GM12878 (cell line): ENCODE data around the gene NDUFB7. TPM values are rescaled to one million over a fixed set of nuclear protein-coding genes. Genes with fewer than 3 reads are reported as not detected.

Experiments used
- ATAC-seq: fragments of 200-7000 bp; cut with Tn5 transposase; 3 replicates; pipeline ENCODE4 v1.9.1; 2020; ENCODE audit warnings: mild to moderate bottlenecking, moderate library complexity
- BruUV-seq: library from RNA; stranded (reverse); fragments of 400-500 nt; replicated peaks from 2 replicates; lab custom pipeline; 2021; lab: Mats Ljungman, UMichigan
- CTCF ChIA-PET: fragments of 300-600 bp; sonication (Branson Sonifier 250); formaldehyde crosslinking; extraction: SDS; loops from one replicate; lab custom pipeline; 2021; ENCODE audit warnings: inconsistent platforms; lab: Yijun Ruan, JAX
- POLR2A ChIA-PET: fragments of 350-600 bp; formaldehyde crosslinking; extraction: SDS; loops from one replicate; lab custom pipeline; 2021; ENCODE audit warnings: inconsistent platforms; lab: Charles Lee
- RAD21 ChIA-PET: fragments of 300-600 bp; sonication (Branson Sonifier 250); formaldehyde crosslinking; loops from one replicate; lab custom pipeline; 2023; ENCODE audit warnings: antibody characterized with exemption; ENCODE audit not compliant: unreplicated experiment; lab: Charles Lee
- SMC1A ChIA-PET: fragments of 300-600 bp; sonication (Branson Sonifier 250); formaldehyde crosslinking; loops from one replicate; lab custom pipeline; 2023; ENCODE audit not compliant: unreplicated experiment, uncharacterized antibody; lab: Charles Lee
- DNase-seq: peaks from one replicate; pipeline ENCODE4 v3.0.0-alpha.2; 2011; ENCODE audit warnings: low read depth, low spot score
- FAIRE-seq: peaks from 3 replicates; lab custom pipeline; 2011; peaks lifted over from hg19 to GRCh38; lab: Jason Lieb, UNC
- H2AFZ ChIP-seq: 2 replicates; pipeline ENCODE4 v1.6.0; 2011; ENCODE audit warnings: low read depth, low read length, control low read depth; ENCODE audit not compliant: control insufficient read depth
- H3K27ac ChIP-seq: 2 replicates; pipeline ENCODE4 v1.5.1; 2011; ENCODE audit warnings: control low read depth; ENCODE audit not compliant: control insufficient read depth, insufficient read depth
- H3K27me3 ChIP-seq, 2 experiments: replicated peaks in 1 of 2; 2 replicates each; pipeline versions ENCODE4 v1.6.0 to v1.6.1; 2011; ENCODE audit warnings: low read length in 1 of 2; ENCODE audit not compliant: control insufficient read depth in 2 of 2, insufficient read depth in 2 of 2
- H3K36me3 ChIP-seq, 2 experiments: 2 replicates each; pipeline ENCODE4 v1.5.1; 2011; ENCODE audit warnings: low read length in 1 of 2; ENCODE audit not compliant: control insufficient read depth in 2 of 2, insufficient read depth in 2 of 2
- H3K4me1 ChIP-seq: 2 replicates; pipeline ENCODE4 v1.6.1; 2011; ENCODE audit warnings: mild to moderate bottlenecking, low read length, moderate library complexity, mixed read lengths; ENCODE audit not compliant: control insufficient read depth, insufficient read depth
- H3K4me2 ChIP-seq: 2 replicates; pipeline ENCODE4 v1.6.0; 2011; ENCODE audit warnings: control low read depth; ENCODE audit not compliant: control insufficient read depth, insufficient read depth
- H3K4me3 ChIP-seq: fragments of 200-600 bp; sonication (generic); 2 replicates; pipeline ENCODE4 v1.5.1; 2016
- H3K79me2 ChIP-seq: 2 replicates; pipeline ENCODE4 v1.6.0; 2011; ENCODE audit warnings: low read length; ENCODE audit not compliant: control insufficient read depth, insufficient read depth
- H3K9ac ChIP-seq: 2 replicates; pipeline ENCODE4 v1.8.0; 2011; ENCODE audit warnings: low read length, control low read depth, mixed read lengths; ENCODE audit not compliant: control insufficient read depth, insufficient read depth
- H3K9me3 ChIP-seq: replicated peaks from 3 replicates; pipeline ENCODE4 v1.5.1; 2011; ENCODE audit warnings: mild to moderate bottlenecking, low read length; ENCODE audit not compliant: control insufficient read depth, insufficient read depth
- H4K20me1 ChIP-seq: 2 replicates; pipeline ENCODE4 v1.6.0; 2011; ENCODE audit not compliant: control insufficient read depth, insufficient read depth
- ATF7 ChIP-seq: fragments of 450-650 bp; IDR thresholded peaks from 2 replicates; pipeline ENCODE4 v1.6.1; 2016; ENCODE audit warnings: low read depth, mild to moderate bottlenecking
- EED ChIP-seq: sonication (generic); IDR thresholded peaks from 2 replicates; pipeline ENCODE4 v1.6.1; 2016; ENCODE audit warnings: antibody characterized with exemption, low read depth
- FOS ChIP-seq: IDR thresholded peaks from 3 replicates; pipeline ENCODE4 v1.6.1; 2011; ENCODE audit warnings: borderline replicate concordance; ENCODE audit not compliant: insufficient read length; ENCODE audit errors: extremely low read depth
- PAX8 ChIP-seq: fragments of 450-650 bp; IDR thresholded peaks from 2 replicates; pipeline ENCODE4 v1.6.1; 2017; ENCODE audit warnings: mild to moderate bottlenecking, moderate library complexity
- RAD21 ChIP-seq: IDR thresholded peaks from 2 replicates; pipeline ENCODE4 v1.6.1; 2011; ENCODE audit warnings: mild to moderate bottlenecking, low read depth, low read length, moderate library complexity; ENCODE audit not compliant: insufficient read depth
- RFX5 ChIP-seq: IDR thresholded peaks from 2 replicates; pipeline ENCODE4 v1.6.1; 2011; ENCODE audit warnings: low read depth, low read length, improper control_type of control experiment
- ZNF592 ChIP-seq: fragments of 450-650 bp; IDR thresholded peaks from 2 replicates; pipeline ENCODE4 v1.6.1; 2017; ENCODE audit warnings: mild to moderate bottlenecking, moderate library complexity
- WGBS: methylation state at CpG from one replicate; pipeline ENCODE4 v1.1.6; 2016; ENCODE audit warnings: low lambda C conversion rate; ENCODE audit not compliant: insufficient replicate concordance, insufficient coverage; ENCODE audit errors: missing lambda C conversion rate; 5-methylcytosine and 5-hydroxymethylcytosine counted together
- in situ Hi-C: fragments of 300-500 bp; cut with MboI; formaldehyde crosslinking; loops from 9 replicates; pipeline ENCODE4 v1.14.3; 2018; ENCODE audit warnings: mixed read lengths
- intact Hi-C: fragments of 100-400 bp; cut with micrococcal nuclease; formaldehyde crosslinking; loops from one replicate; pipeline ENCODE4 v1.14.2; 2022; ENCODE audit not compliant: unreplicated experiment
- polyA plus RNA-seq, 11 experiments: library from polyadenylated mRNA; depleted of rRNA in 4 of 11; unstranded in 6 of 11; stranded (reverse) in 5 of 11; fragments of >200 nt; fragmentation: Nextera tagmentation in 4 of 11; fragmentation: Illumina TruSeq in 1 of 11; extraction: Ambion mirVana in 4 of 11; extraction: Trizol in 1 of 11; gene quantifications; 1 replicate in 1 of 11; 2 replicates in 10 of 11; pipeline versions ENCODE4 v1.2.1 to v1.2.3, GENCODE V29; 2011 to 2016; ENCODE audit warnings: inconsistent platforms in 2 of 11, missing spikeins in 2 of 11, low read depth in 1 of 11
- total RNA-seq, 4 experiments: library from RNA; depleted of rRNA in 3 of 4; stranded (reverse); fragments of >200 nt in 3 of 4; fragmentation: Illumina TruSeq in 1 of 4; extraction: Trizol in 1 of 4; gene quantifications; 2 replicates each; pipeline versions ENCODE4 v1.2.1 to v1.2.3, GENCODE V29; 2013 to 2021
- TF ChIP-seq, protein P1 (sequence below): fragments of 450-650 bp; IDR thresholded peaks from 2 replicates; pipeline ENCODE4 v1.6.1; 2018; ENCODE audit warnings: mild to moderate bottlenecking, low read depth, moderate library complexity; ENCODE audit not compliant: partially characterized antibody
- TF ChIP-seq, protein P2 (sequence below): IDR thresholded peaks from 2 replicates; pipeline ENCODE4 v1.6.1; 2012; ENCODE audit warnings: improper control_type of control experiment, low read depth, low read length; ENCODE audit not compliant: insufficient replicate concordance

NDUFB7 gene
- total and polyA plus RNA-seq, 10 of the 15 experiments (the other 5 are each of a cell fraction or from before 2014, with no cell fraction given): 14.6 to 480 (median 182) TPM

- H3K4me3 ChIP-seq: no peak overlapping the region
- H3K9me3 ChIP-seq: no peaks in the 10 kb centered on the region
- in situ Hi-C loops (loop anchor here (5.0 kb wide), 1 partner anchor 326 kb away; no protein-coding TSS in a partner anchor), intact Hi-C loops (no loop called here)
- peaks cover 13% of the 10 kb centered on the region for H3K79me2 ChIP-seq
- FAIRE-seq: no peak
- no peak overlapping the region for H2AFZ ChIP-seq
- ChIA-PET POLR2A (no interaction called here), RAD21 (no interaction called here), CTCF (no interaction called here), SMC1A (no interaction called here)
- H3K4me2 ChIP-seq: no peak overlapping the region
- no peak for DNase-seq
- H3K27ac ChIP-seq: no peak overlapping the region
- BruUV-seq: no TSS peak
- no peak for ATAC-seq
- peaks cover 13% of the 10 kb centered on the region for H3K4me1 ChIP-seq
- WGBS: 86% methylated on average over 23 of the region's 31 CpGs
- no peaks in the 10 kb centered on the region for H3K27me3 ChIP-seq
- no peaks in the 10 kb centered on the region for H4K20me1 ChIP-seq
- H3K9ac ChIP-seq: no peak overlapping the region
- peaks cover 0 to 12% of the 10 kb centered on the region in 2 experiments; a peak in 3 of 4 replicates for H3K36me3 ChIP-seq
- TF ChIP-seq, protein P1, sequence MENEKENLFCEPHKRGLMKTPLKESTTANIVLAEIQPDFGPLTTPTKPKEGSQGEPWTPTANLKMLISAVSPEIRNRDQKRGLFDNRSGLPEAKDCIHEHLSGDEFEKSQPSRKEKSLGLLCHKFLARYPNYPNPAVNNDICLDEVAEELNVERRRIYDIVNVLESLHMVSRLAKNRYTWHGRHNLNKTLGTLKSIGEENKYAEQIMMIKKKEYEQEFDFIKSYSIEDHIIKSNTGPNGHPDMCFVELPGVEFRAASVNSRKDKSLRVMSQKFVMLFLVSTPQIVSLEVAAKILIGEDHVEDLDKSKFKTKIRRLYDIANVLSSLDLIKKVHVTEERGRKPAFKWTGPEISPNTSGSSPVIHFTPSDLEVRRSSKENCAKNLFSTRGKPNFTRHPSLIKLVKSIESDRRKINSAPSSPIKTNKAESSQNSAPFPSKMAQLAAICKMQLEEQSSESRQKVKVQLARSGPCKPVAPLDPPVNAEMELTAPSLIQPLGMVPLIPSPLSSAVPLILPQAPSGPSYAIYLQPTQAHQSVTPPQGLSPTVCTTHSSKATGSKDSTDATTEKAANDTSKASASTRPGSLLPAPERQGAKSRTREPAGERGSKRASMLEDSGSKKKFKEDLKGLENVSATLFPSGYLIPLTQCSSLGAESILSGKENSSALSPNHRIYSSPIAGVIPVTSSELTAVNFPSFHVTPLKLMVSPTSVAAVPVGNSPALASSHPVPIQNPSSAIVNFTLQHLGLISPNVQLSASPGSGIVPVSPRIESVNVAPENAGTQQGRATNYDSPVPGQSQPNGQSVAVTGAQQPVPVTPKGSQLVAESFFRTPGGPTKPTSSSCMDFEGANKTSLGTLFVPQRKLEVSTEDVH: no peak
- TF ChIP-seq EED: no peak
- TF ChIP-seq RAD21: no peak
- TF ChIP-seq RFX5: no peak
- no peak for TF ChIP-seq ATF7
- no peak for TF ChIP-seq ZNF592
- TF ChIP-seq PAX8: no peak
- no peak for TF ChIP-seq FOS
- TF ChIP-seq, protein P2, sequence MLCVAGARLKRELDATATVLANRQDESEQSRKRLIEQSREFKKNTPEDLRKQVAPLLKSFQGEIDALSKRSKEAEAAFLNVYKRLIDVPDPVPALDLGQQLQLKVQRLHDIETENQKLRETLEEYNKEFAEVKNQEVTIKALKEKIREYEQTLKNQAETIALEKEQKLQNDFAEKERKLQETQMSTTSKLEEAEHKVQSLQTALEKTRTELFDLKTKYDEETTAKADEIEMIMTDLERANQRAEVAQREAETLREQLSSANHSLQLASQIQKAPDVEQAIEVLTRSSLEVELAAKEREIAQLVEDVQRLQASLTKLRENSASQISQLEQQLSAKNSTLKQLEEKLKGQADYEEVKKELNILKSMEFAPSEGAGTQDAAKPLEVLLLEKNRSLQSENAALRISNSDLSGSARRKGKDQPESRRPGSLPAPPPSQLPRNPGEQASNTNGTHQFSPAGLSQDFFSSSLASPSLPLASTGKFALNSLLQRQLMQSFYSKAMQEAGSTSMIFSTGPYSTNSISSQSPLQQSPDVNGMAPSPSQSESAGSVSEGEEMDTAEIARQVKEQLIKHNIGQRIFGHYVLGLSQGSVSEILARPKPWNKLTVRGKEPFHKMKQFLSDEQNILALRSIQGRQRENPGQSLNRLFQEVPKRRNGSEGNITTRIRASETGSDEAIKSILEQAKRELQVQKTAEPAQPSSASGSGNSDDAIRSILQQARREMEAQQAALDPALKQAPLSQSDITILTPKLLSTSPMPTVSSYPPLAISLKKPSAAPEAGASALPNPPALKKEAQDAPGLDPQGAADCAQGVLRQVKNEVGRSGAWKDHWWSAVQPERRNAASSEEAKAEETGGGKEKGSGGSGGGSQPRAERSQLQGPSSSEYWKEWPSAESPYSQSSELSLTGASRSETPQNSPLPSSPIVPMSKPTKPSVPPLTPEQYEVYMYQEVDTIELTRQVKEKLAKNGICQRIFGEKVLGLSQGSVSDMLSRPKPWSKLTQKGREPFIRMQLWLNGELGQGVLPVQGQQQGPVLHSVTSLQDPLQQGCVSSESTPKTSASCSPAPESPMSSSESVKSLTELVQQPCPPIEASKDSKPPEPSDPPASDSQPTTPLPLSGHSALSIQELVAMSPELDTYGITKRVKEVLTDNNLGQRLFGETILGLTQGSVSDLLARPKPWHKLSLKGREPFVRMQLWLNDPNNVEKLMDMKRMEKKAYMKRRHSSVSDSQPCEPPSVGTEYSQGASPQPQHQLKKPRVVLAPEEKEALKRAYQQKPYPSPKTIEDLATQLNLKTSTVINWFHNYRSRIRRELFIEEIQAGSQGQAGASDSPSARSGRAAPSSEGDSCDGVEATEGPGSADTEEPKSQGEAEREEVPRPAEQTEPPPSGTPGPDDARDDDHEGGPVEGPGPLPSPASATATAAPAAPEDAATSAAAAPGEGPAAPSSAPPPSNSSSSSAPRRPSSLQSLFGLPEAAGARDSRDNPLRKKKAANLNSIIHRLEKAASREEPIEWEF: no peak
Measured at GRCh38 chr19:14565765-14566711, 5.8 kb downstream of the NDUFB7 start.
